Mesothelial cell of epicardium (in vitro differentiated cells): ENCODE data around the gene S1PR5. TPM values are rescaled to one million over a fixed set of nuclear protein-coding genes. Genes with fewer than 3 reads are reported as not detected.
"Not testable (repeated sequence)": the region's sequence is repeated elsewhere in the genome, so short reads cannot be mapped to it uniquely, and the experiment has no call there.

ENCODE experiments used
- DNase-seq, 2 experiments: peaks; one replicate each; pipeline ENCODE4 v3.0.0; 2021; ENCODE audit warnings: low spot score in 2 of 2; ENCODE audit not compliant: unreplicated experiment in 2 of 2
- H3K27ac Mint-ChIP-seq: 2 replicates; pipeline ENCODE4 v1.8.0; 2021; ENCODE audit warnings: mixed read lengths
- H3K27me3 Mint-ChIP-seq: 2 replicates; pipeline ENCODE4 v1.8.0; 2021; ENCODE audit warnings: low read depth, mixed read lengths
- H3K36me3 Mint-ChIP-seq: 2 replicates; pipeline ENCODE4 v1.8.0; 2021; ENCODE audit warnings: mixed read lengths
- H3K4me1 Mint-ChIP-seq: 2 replicates; pipeline ENCODE4 v1.8.0; 2021; ENCODE audit warnings: mixed read lengths
- H3K4me3 Mint-ChIP-seq: 2 replicates; pipeline ENCODE4 v1.8.0; 2021; ENCODE audit warnings: mild to moderate bottlenecking, moderate library complexity, mixed read lengths
- H3K9me3 Mint-ChIP-seq: 2 replicates; pipeline ENCODE4 v1.8.0; 2021; ENCODE audit warnings: mixed read lengths
- CTCF ChIP-seq: fragments of 200-600 bp; sonication (generic); IDR thresholded peaks from one replicate; pipeline ENCODE4 v1.5.0; 2021; ENCODE audit warnings: antibody characterized with exemption; ENCODE audit not compliant: unreplicated experiment
- total RNA-seq: library from RNA; stranded (reverse); gene quantifications from 3 replicates; pipeline ENCODE4 v1.2.1, GENCODE V29; 2021

S1PR5 gene
- total RNA-seq, 1 donor from 2014 or later = 2.4 TPM

- peaks cover 30% of the 10 kb centered on the region for H3K36me3 Mint-ChIP-seq
- H3K4me1 Mint-ChIP-seq = no peaks in the 10 kb centered on the region
- TF ChIP-seq CTCF = no peak
- DNase-seq = no peak
- no peaks in the 10 kb centered on the region for H3K27me3 Mint-ChIP-seq
- H3K27ac Mint-ChIP-seq = no peak overlapping the region
- no peaks in the 10 kb centered on the region for H3K9me3 Mint-ChIP-seq
- no peak overlapping the region for H3K4me3 Mint-ChIP-seq
Observed at GRCh38 chr19:10553943-10554381, 36.7 kb upstream of the S1PR5 start.

- Mint-ChIP-seq H3K4me1 (no peaks in the 10 kb centered on the region), H3K27me3 (no peaks in the 10 kb centered on the region), H3K9me3 (no peaks in the 10 kb centered on the region), H3K27ac (no peak overlapping the region), H3K4me3 (no peak overlapping the region), H3K36me3 (peaks cover 29% of the 10 kb centered on the region)
- DNase-seq = no peak
- TF ChIP-seq CTCF = no peak
Observed at GRCh38 chr19:10553087-10553667, 35.9 kb upstream of the S1PR5 start.

- Mint-ChIP-seq H3K27ac (no peak overlapping the region), H3K36me3 (peaks cover 27% of the 10 kb centered on the region), H3K9me3 (no peaks in the 10 kb centered on the region), H3K4me3 (no peak overlapping the region), H3K4me1 (no peaks in the 10 kb centered on the region), H3K27me3 (no peaks in the 10 kb centered on the region)
- DNase-seq = no peak
- TF ChIP-seq CTCF = no peak
Observed at GRCh38 chr19:10552510-10553053, 35.3 kb upstream of the S1PR5 start.

GRCh38 chr19:10551698-10552301 is 34.6 kb upstream of the S1PR5 start:
- Mint-ChIP-seq H3K36me3 (peaks cover 27% of the 10 kb centered on the region), H3K27me3 (no peaks in the 10 kb centered on the region), H3K4me3 (no peak overlapping the region), H3K27ac (no peak overlapping the region), H3K4me1 (no peaks in the 10 kb centered on the region), H3K9me3 (no peaks in the 10 kb centered on the region)
- no peak for TF ChIP-seq CTCF
- DNase-seq = no peak

- not testable (repeated sequence) for DNase-seq, H3K4me1 Mint-ChIP-seq, H3K4me3 Mint-ChIP-seq, H3K27ac Mint-ChIP-seq, H3K27me3 Mint-ChIP-seq, H3K9me3 Mint-ChIP-seq
- peaks cover 27% of the 10 kb centered on the region for H3K36me3 Mint-ChIP-seq
Observed at GRCh38 chr19:10551006-10551405, 33.8 kb upstream of the S1PR5 start.

GRCh38 chr19:10550336-10550735 is 33.1 kb upstream of the S1PR5 start:
- no peak for DNase-seq
- Mint-ChIP-seq H3K36me3 (peaks cover 27% of the 10 kb centered on the region), H3K27me3 (no peaks in the 10 kb centered on the region), H3K4me1 (no peaks in the 10 kb centered on the region), H3K27ac (no peak overlapping the region), H3K9me3 (no peaks in the 10 kb centered on the region), H3K4me3 (no peak overlapping the region)
- no peak for TF ChIP-seq CTCF
